SK-N-SH treated with all-trans-retinoic acid at 6 μM for 48 hours (cell line): ENCODE data around the gene ZNF791.

ENCODE experiments used
- ATAC-seq: fragments of 200-7000 bp; cut with Tn5 transposase; 3 replicates; pipeline ENCODE4 v1.9.1; 2020; ENCODE audit warnings: mild to moderate bottlenecking, moderate library complexity
- ARNTL ChIP-seq: fragments of 450-650 bp; formaldehyde crosslinking; IDR thresholded peaks from 2 replicates; pipeline ENCODE4 v1.5.0; 2020; ENCODE audit warnings: low read depth, mild to moderate bottlenecking, moderate library complexity, borderline replicate concordance
- BACH2 ChIP-seq: fragments of 250-450 bp; sonication (Bioruptor Pico); IDR thresholded peaks from 2 replicates; pipeline ENCODE4 v1.9.0; 2021; ENCODE audit warnings: mild to moderate bottlenecking, borderline replicate concordance
- CSRNP3 ChIP-seq: fragments of 250-450 bp; sonication (Bioruptor Pico); IDR thresholded peaks from 2 replicates; pipeline ENCODE4 v1.5.1; 2021; ENCODE audit warnings: mild to moderate bottlenecking, moderate library complexity
- ESRRG ChIP-seq: fragments of 250-450 bp; sonication (Bioruptor Pico); IDR thresholded peaks from 2 replicates; pipeline ENCODE4 v1.6.1; 2021; ENCODE audit warnings: mild to moderate bottlenecking
- GLIS3 ChIP-seq: fragments of 250-450 bp; sonication (Bioruptor Pico); IDR thresholded peaks from 2 replicates; pipeline ENCODE4 v1.5.0; 2020; ENCODE audit warnings: mild to moderate bottlenecking, moderate library complexity
- ISL1 ChIP-seq: fragments of 250-450 bp; sonication (Bioruptor Pico); IDR thresholded peaks from 2 replicates; pipeline ENCODE4 v2.1.2; 2022; ENCODE audit warnings: mild to moderate bottlenecking, moderate library complexity
- OSR1 ChIP-seq: fragments of 250-450 bp; sonication (Bioruptor Pico); IDR thresholded peaks from 2 replicates; pipeline ENCODE4 v1.8.0; 2022; ENCODE audit warnings: moderate library complexity, mild to moderate bottlenecking, inconsistent platforms
- PPARA ChIP-seq: fragments of 250-450 bp; sonication (Bioruptor Pico); IDR thresholded peaks from 2 replicates; pipeline ENCODE4 v1.5.0; 2020; ENCODE audit warnings: mild to moderate bottlenecking, borderline replicate concordance
- RARB ChIP-seq: fragments of 250-450 bp; sonication (Bioruptor Pico); IDR thresholded peaks from 2 replicates; pipeline ENCODE4 v1.8.0; 2021; ENCODE audit warnings: mild to moderate bottlenecking, moderate library complexity
- SNAI2 ChIP-seq: fragments of 250-450 bp; sonication (Bioruptor Pico); IDR thresholded peaks from 2 replicates; pipeline ENCODE4 v1.5.0; 2020; ENCODE audit warnings: mild to moderate bottlenecking, moderate library complexity
- TCF4 ChIP-seq: fragments of 250-450 bp; sonication (Bioruptor Pico); IDR thresholded peaks from 2 replicates; pipeline ENCODE4 v1.8.0; 2021; ENCODE audit warnings: mild to moderate bottlenecking, moderate library complexity, borderline replicate concordance
- TOX ChIP-seq: fragments of 250-450 bp; sonication (Bioruptor Pico); IDR thresholded peaks from 2 replicates; pipeline ENCODE4 v1.8.0; 2021; ENCODE audit warnings: mild to moderate bottlenecking, moderate library complexity, borderline replicate concordance
- TSHZ2 ChIP-seq: fragments of 250-450 bp; sonication (Bioruptor Pico); IDR thresholded peaks from 2 replicates; pipeline ENCODE4 v1.5.0; 2020; ENCODE audit warnings: mild to moderate bottlenecking, moderate library complexity
- ZC3H10 ChIP-seq: fragments of 250-450 bp; sonication (Bioruptor Pico); IDR thresholded peaks from 2 replicates; pipeline ENCODE4 v1.5.1; 2021; ENCODE audit warnings: mild to moderate bottlenecking, moderate library complexity
- ZFP3 ChIP-seq: fragments of 250-450 bp; sonication (Bioruptor Pico); IDR thresholded peaks from 2 replicates; pipeline ENCODE4 v1.5.0; 2020; ENCODE audit warnings: mild to moderate bottlenecking, moderate library complexity
- ZFP30 ChIP-seq: fragments of 450-650 bp; formaldehyde crosslinking; IDR thresholded peaks from 2 replicates; pipeline ENCODE4 v1.5.0; 2022; ENCODE audit warnings: mild to moderate bottlenecking, moderate library complexity
- ZNF565 ChIP-seq: fragments of 450-650 bp; formaldehyde crosslinking; conservative IDR thresholded peaks from 2 replicates; pipeline ENCODE4 v1.5.0; 2020; ENCODE audit warnings: low read depth, mild to moderate bottlenecking, moderate library complexity
- ZNF70 ChIP-seq: fragments of 450-650 bp; formaldehyde crosslinking; IDR thresholded peaks from 2 replicates; pipeline ENCODE4 v1.5.0; 2020; ENCODE audit warnings: mild to moderate bottlenecking, moderate library complexity
- ZNF8 ChIP-seq: fragments of 450-650 bp; formaldehyde crosslinking; IDR thresholded peaks from 2 replicates; pipeline ENCODE4 v1.5.0; 2020; ENCODE audit warnings: mild to moderate bottlenecking, moderate library complexity
- TF ChIP-seq, protein P1 (sequence below): fragments of 250-450 bp; sonication (Bioruptor Pico); IDR thresholded peaks from 2 replicates; pipeline ENCODE4 v1.8.0; 2020; ENCODE audit warnings: mild to moderate bottlenecking, moderate library complexity, borderline replicate concordance
- TF ChIP-seq, protein P2 (sequence below): fragments of 250-450 bp; sonication (Bioruptor Pico); IDR thresholded peaks from 2 replicates; pipeline ENCODE4 v1.5.1; 2020; ENCODE audit warnings: low read depth, mild to moderate bottlenecking, moderate library complexity

Gene ZNF791

GRCh38 chr19:12648088-12648487 lies 37.4 kb downstream of the ZNF791 start:
- TF ChIP-seq ZFP3 = no peak
- TF ChIP-seq OSR1 (CRISPR knock-in tag) = no peak
- TF ChIP-seq, protein P1, sequence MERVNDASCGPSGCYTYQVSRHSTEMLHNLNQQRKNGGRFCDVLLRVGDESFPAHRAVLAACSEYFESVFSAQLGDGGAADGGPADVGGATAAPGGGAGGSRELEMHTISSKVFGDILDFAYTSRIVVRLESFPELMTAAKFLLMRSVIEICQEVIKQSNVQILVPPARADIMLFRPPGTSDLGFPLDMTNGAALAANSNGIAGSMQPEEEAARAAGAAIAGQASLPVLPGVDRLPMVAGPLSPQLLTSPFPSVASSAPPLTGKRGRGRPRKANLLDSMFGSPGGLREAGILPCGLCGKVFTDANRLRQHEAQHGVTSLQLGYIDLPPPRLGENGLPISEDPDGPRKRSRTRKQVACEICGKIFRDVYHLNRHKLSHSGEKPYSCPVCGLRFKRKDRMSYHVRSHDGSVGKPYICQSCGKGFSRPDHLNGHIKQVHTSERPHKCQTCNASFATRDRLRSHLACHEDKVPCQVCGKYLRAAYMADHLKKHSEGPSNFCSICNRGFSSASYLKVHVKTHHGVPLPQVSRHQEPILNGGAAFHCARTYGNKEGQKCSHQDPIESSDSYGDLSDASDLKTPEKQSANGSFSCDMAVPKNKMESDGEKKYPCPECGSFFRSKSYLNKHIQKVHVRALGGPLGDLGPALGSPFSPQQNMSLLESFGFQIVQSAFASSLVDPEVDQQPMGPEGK (CRISPR knock-in tag) = no peak
- no peak for TF ChIP-seq TSHZ2 (CRISPR knock-in tag)
- TF ChIP-seq SNAI2 (CRISPR knock-in tag) = no peak
- no peak for TF ChIP-seq TCF4 (CRISPR knock-in tag)
- no peak for TF ChIP-seq RARB (CRISPR knock-in tag)
- no peak for TF ChIP-seq ESRRG (CRISPR knock-in tag)
- TF ChIP-seq ZFP30 (CRISPR knock-in tag) = no peak
- TF ChIP-seq ZNF565 = no peak
- TF ChIP-seq ZC3H10 (CRISPR knock-in tag) = no peak
- TF ChIP-seq GLIS3 (CRISPR knock-in tag) = no peak
- TF ChIP-seq ARNTL (CRISPR knock-in tag) = no peak
- no peak for TF ChIP-seq ZNF70 (CRISPR knock-in tag)
- ATAC-seq = peak; percentile 75

GRCh38 chr19:12649941-12650340 lies 39.2 kb downstream of the ZNF791 start:
- TF ChIP-seq BACH2 (CRISPR knock-in tag) (no peak), ZFP3 (no peak), OSR1 (CRISPR knock-in tag) (no peak), TSHZ2 (CRISPR knock-in tag) (no peak), ZNF565 (no peak), TOX (CRISPR knock-in tag) (no peak), GLIS3 (CRISPR knock-in tag) (no peak), RARB (CRISPR knock-in tag) (no peak), ZNF8 (CRISPR knock-in tag) (no peak), ARNTL (CRISPR knock-in tag) (no peak), ZC3H10 (CRISPR knock-in tag) (no peak), ESRRG (CRISPR knock-in tag) (no peak), CSRNP3 (CRISPR knock-in tag) (no peak), ISL1 (no peak), ZFP30 (CRISPR knock-in tag) (no peak), PPARA (CRISPR knock-in tag) (no peak)
- TF ChIP-seq, protein P2, sequence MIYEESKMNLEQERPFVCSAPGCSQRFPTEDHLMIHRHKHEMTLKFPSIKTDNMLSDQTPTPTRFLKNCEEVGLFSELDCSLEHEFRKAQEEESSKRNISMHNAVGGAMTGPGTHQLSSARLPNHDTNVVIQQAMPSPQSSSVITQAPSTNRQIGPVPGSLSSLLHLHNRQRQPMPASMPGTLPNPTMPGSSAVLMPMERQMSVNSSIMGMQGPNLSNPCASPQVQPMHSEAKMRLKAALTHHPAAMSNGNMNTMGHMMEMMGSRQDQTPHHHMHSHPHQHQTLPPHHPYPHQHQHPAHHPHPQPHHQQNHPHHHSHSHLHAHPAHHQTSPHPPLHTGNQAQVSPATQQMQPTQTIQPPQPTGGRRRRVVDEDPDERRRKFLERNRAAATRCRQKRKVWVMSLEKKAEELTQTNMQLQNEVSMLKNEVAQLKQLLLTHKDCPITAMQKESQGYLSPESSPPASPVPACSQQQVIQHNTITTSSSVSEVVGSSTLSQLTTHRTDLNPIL = no peak
- TF ChIP-seq, protein P1 (CRISPR knock-in tag) = no peak
- no peak for ATAC-seq
